Adrenal gland (tissue), 5 donors: ENCODE data around the gene SOCS2.

Experiments used
- POLR2A ChIP-seq, 2 donors: fragments of 450-650 bp; IDR thresholded peaks; one replicate each; pipeline ENCODE4 v1.6.1; 2017; ENCODE audit warnings: antibody characterized with exemption in 2 of 2, mild to moderate bottlenecking in 2 of 2, moderate library complexity in 1 of 2
- TF ChIP-seq, protein P1 (sequence below), 6 experiments: fragments of 450-650 bp in 4 of 6; fragments of 200-600 bp in 2 of 6; sonication (generic) in 1 of 6; IDR thresholded peaks; 1 replicate in 5 of 6; 2 replicates in 1 of 6; pipeline versions ENCODE4 v1.5.1 to v1.8.0; 2016 to 2021; ENCODE audit warnings: antibody characterized with exemption in 6 of 6, mild to moderate bottlenecking in 2 of 6, moderate library complexity in 1 of 6
- donor health status: DM: no; HTN: no; CAD: no.

DNA sequence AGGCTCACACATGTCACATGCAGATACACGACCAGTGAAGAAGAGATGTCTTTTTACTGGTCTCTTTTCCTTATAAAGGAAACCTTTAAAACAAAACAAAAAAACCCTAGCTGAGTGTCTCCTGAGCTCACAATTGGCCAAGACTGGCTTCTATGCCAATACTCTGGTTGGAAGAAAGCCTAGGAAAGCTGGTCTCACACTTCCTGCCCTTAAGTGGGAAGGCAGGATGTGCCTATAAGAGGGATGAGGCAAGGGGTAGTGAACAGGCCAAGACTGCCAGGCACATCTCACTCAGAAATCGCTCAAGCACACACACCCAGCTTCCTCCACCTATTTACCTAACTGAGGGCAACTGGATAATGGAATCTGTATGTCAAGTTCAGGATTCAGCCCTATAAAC is 50.0 kb downstream of the SOCS2 start:
- TF ChIP-seq POLR2A (IDR thresholded peaks at IDR 0.05), result no peak
- TF ChIP-seq, protein P1, sequence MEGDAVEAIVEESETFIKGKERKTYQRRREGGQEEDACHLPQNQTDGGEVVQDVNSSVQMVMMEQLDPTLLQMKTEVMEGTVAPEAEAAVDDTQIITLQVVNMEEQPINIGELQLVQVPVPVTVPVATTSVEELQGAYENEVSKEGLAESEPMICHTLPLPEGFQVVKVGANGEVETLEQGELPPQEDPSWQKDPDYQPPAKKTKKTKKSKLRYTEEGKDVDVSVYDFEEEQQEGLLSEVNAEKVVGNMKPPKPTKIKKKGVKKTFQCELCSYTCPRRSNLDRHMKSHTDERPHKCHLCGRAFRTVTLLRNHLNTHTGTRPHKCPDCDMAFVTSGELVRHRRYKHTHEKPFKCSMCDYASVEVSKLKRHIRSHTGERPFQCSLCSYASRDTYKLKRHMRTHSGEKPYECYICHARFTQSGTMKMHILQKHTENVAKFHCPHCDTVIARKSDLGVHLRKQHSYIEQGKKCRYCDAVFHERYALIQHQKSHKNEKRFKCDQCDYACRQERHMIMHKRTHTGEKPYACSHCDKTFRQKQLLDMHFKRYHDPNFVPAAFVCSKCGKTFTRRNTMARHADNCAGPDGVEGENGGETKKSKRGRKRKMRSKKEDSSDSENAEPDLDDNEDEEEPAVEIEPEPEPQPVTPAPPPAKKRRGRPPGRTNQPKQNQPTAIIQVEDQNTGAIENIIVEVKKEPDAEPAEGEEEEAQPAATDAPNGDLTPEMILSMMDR (IDR thresholded peaks at IDR 0.05), result no peak
